Activated B cell treated with CpG ODN at 0.5 μM for 24 hours (primary cell): ENCODE results near the gene NRK. TPM values are rescaled to one million over a fixed set of nuclear protein-coding genes. Genes with fewer than 3 reads are reported as not detected.

ENCODE experiments used
- ATAC-seq: fragments of 200-7000 bp; cut with Tn5 transposase; one replicate; pipeline ENCODE4 v1.10.0; 2021; ENCODE audit warnings: low read depth, mild to moderate bottlenecking, moderate library complexity
- CTCF ChIA-PET: fragments of 350-600 bp; sonication (Branson Sonifier 250); formaldehyde crosslinking; loops from one replicate; lab custom pipeline; 2021; ENCODE audit warnings: antibody characterized with exemption; lab: Charles Lee
- POLR2A ChIA-PET: fragments of 350-600 bp; sonication (Branson Sonifier 250); formaldehyde crosslinking; loops from one replicate; lab custom pipeline; 2021; ENCODE audit warnings: antibody characterized with exemption; lab: Charles Lee
- DNase-seq: peaks from one replicate; pipeline ENCODE4 v3.0.0; 2022
- H3K27ac Mint-ChIP-seq: one replicate; pipeline ENCODE4 v1.8.0; 2020; ENCODE audit warnings: mixed read lengths
- H3K27me3 Mint-ChIP-seq: one replicate; pipeline ENCODE4 v1.8.0; 2021; ENCODE audit warnings: mixed read lengths
- H3K36me3 Mint-ChIP-seq: one replicate; pipeline ENCODE4 v1.8.0; 2021; ENCODE audit warnings: low read depth, mixed read lengths
- H3K4me1 Mint-ChIP-seq: one replicate; pipeline ENCODE4 v1.8.0; 2021; ENCODE audit warnings: mixed read lengths
- H3K4me3 Mint-ChIP-seq: one replicate; pipeline ENCODE4 v1.8.0; 2020; ENCODE audit warnings: mild to moderate bottlenecking, mixed read lengths
- H3K9me3 Mint-ChIP-seq: one replicate; pipeline ENCODE4 v1.8.0; 2020; ENCODE audit warnings: mixed read lengths
- CTCF ChIP-seq: fragments of 200-600 bp; IDR thresholded peaks from one replicate; pipeline ENCODE4 v1.8.0; 2022; ENCODE audit warnings: antibody characterized with exemption, mild to moderate bottlenecking
- intact Hi-C: fragments of 100-400 bp; cut with micrococcal nuclease; formaldehyde crosslinking; loops from one replicate; pipeline ENCODE4 v1.15.1; 2024
- total RNA-seq: library from RNA; stranded (reverse); gene quantifications from 2 replicates; pipeline ENCODE4 v1.2.3, GENCODE V29; 2022

The NRK gene
- total RNA-seq, 1 donor from 2014 or later, result not detected

DNA sequence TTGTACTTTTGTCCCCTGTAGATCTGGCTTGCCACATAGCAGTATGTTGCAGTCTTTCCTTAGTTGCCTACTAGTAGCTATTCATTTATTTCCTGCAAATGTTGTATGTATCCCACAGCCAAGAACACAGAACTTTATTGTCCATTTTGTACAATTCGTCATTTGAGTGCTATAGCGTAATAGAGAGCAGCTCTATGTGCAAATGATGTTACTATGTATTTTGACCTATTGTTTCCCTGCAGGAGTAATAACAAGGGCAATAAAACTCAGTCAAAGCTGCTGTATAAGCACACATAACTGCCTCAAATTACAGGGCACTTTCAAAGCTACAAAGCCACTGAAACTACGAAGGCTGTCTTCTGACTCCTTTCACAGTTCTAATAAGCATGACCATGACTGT lies 48.1 kb downstream of the NRK start:
- ATAC-seq (no peak), DNase-seq (no peak)
- intact Hi-C loops, result no loop called here
- Mint-ChIP-seq H3K27ac (no peak overlapping the region), H3K4me1 (no peaks in the 10 kb centered on the region), H3K9me3 (no peaks in the 10 kb centered on the region), H3K27me3 (no peaks in the 10 kb centered on the region), H3K36me3 (no peaks in the 10 kb centered on the region), H3K4me3 (no peak overlapping the region)
- ChIA-PET POLR2A (no interaction called here), CTCF (no interaction called here)
- no peak for TF ChIP-seq CTCF

DNA sequence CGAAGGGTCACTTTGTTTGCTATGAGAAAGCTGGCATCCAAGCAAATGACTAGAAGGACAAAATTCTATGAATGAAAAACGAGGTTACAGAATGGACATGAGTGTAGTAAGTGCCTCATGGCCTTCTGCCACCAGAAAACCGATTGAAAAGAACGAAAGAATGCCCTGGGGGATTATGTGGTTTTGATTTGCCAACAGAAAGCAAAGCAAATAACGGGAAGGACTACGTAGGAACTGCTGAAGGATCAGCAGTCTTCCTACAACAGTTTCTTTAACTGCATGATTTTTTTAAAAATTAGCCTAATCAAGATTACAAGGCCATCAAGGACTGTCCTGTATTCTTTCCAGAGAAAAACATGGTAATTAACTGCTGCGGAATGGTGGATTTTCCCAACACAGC lies 50.6 kb downstream of the NRK start:
- no peak for ATAC-seq
- ChIA-PET CTCF (no interaction called here), POLR2A (no interaction called here)
- no peaks in the 10 kb centered on the region for H3K27me3 Mint-ChIP-seq
- no peak overlapping the region for H3K27ac Mint-ChIP-seq
- no peak for DNase-seq
- H3K9me3 Mint-ChIP-seq, result no peaks in the 10 kb centered on the region
- intact Hi-C loops, result no loop called here
- TF ChIP-seq CTCF, result no peak
- no peak overlapping the region for H3K4me3 Mint-ChIP-seq
- no peaks in the 10 kb centered on the region for H3K36me3 Mint-ChIP-seq
- no peaks in the 10 kb centered on the region for H3K4me1 Mint-ChIP-seq

GRCh38 chrX:105874790-105875189 lies 52.5 kb downstream of the NRK start:
- POLR2A ChIA-PET, result no interaction called here
- no peaks in the 10 kb centered on the region for H3K27me3 Mint-ChIP-seq
- no peak overlapping the region for H3K4me3 Mint-ChIP-seq
- no peak overlapping the region for H3K27ac Mint-ChIP-seq
- CTCF ChIA-PET, result no interaction called here
- intact Hi-C loops, result no loop called here
- no peaks in the 10 kb centered on the region for H3K9me3 Mint-ChIP-seq
- DNase-seq (no peak), ATAC-seq (no peak)
- no peaks in the 10 kb centered on the region for H3K36me3 Mint-ChIP-seq
- H3K4me1 Mint-ChIP-seq, result no peaks in the 10 kb centered on the region
- TF ChIP-seq CTCF, result no peak

DNA sequence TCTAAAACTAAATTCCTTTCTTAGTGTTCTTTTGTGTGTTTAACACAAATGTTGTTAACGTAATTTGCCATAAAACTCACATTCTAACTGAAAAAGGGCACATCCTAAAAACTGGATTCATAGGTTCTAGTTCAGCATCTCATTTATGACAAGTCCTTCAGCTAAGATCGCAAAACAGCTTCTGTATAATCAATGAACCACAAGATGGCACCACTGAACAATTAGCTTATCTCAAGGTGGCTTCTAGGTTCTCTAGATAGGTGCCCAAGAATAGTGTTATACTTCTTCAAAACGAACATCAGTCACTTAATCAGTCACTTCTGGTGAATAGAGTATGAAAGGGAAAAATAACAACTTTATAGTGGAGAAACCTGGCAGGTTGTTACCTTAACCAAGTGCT lies 54.3 kb downstream of the NRK start:
- no peak for ATAC-seq
- TF ChIP-seq CTCF, result no peak
- Mint-ChIP-seq H3K4me1 (no peaks in the 10 kb centered on the region), H3K27me3 (no peaks in the 10 kb centered on the region), H3K9me3 (no peaks in the 10 kb centered on the region), H3K36me3 (no peaks in the 10 kb centered on the region), H3K4me3 (no peak overlapping the region), H3K27ac (no peak overlapping the region)
- CTCF ChIA-PET, result no interaction called here
- no peak for DNase-seq
- POLR2A ChIA-PET, result no interaction called here
- intact Hi-C loops, result no loop called here

DNA sequence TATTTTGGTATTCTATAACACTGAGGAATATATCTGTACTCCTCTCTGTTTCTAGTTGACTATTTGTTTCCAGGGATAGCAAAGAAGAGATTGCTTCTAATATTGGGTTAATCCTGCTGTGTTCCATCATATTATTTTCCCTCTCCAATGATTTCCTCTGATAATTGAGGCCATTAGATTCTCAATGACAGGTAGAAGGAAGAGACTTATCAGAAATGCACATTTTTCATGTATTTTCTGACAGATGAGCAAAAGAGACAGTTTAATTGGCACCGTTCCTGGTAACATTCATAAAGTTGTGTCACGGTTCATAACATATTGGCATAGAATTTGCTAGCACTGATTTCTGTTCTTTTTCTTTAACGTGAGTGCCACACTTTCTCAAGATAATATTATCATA lies 58.2 kb downstream of the NRK start:
- no peak for DNase-seq
- intact Hi-C loops, result no loop called here
- Mint-ChIP-seq H3K27me3 (no peaks in the 10 kb centered on the region), H3K4me1 (no peaks in the 10 kb centered on the region), H3K27ac (no peak overlapping the region), H3K9me3 (no peaks in the 10 kb centered on the region), H3K36me3 (no peaks in the 10 kb centered on the region), H3K4me3 (no peak overlapping the region)
- ATAC-seq, result no peak
- CTCF ChIA-PET, result no interaction called here
- TF ChIP-seq CTCF, result no peak
- POLR2A ChIA-PET, result no interaction called here
